ENCODE measurements around the gene SH3BGR. TPM values are rescaled to one million over a fixed set of nuclear protein-coding genes. Genes with fewer than 3 reads are reported as not detected.

The SH3BGR gene
- total RNA-seq, 2 donors from 2014 or later: 43.2 to 75.7 TPM

- no peaks in the 10 kb centered on the region for H3K27me3 ChIP-seq
- H3K27ac ChIP-seq: no peak overlapping the region
- H3K4me3 ChIP-seq: no peak overlapping the region
- no peak for DNase-seq (ENCODE audit: low spot score)
- no peaks in the 10 kb centered on the region for H3K36me3 ChIP-seq
- no peak for TF ChIP-seq CTCF (IDR thresholded peaks at IDR 0.05)
- H3K9me3 ChIP-seq: no peaks in the 10 kb centered on the region
- no peaks in the 10 kb centered on the region for H3K4me1 ChIP-seq
Measured at GRCh38 chr21:39430457-39430856, 21.3 kb upstream of the SH3BGR start.

GRCh38 chr21:39430954-39431353 is 20.8 kb upstream of the SH3BGR start:
- Histone ChIP-seq H3K9me3 (no peaks in the 10 kb centered on the region), H3K27me3 (no peaks in the 10 kb centered on the region), H3K27ac (no peak overlapping the region), H3K4me1 (no peaks in the 10 kb centered on the region), H3K36me3 (no peaks in the 10 kb centered on the region), H3K4me3 (no peak overlapping the region)
- DNase-seq (ENCODE audit: low spot score): no peak
- TF ChIP-seq CTCF (IDR thresholded peaks at IDR 0.05): no peak

GRCh38 chr21:39434950-39435349 is 16.8 kb upstream of the SH3BGR start:
- Histone ChIP-seq H3K9me3 (no peaks in the 10 kb centered on the region), H3K36me3 (no peaks in the 10 kb centered on the region), H3K4me3 (no peak overlapping the region), H3K4me1 (no peaks in the 10 kb centered on the region), H3K27me3 (no peaks in the 10 kb centered on the region), H3K27ac (no peak overlapping the region)
- no peak for DNase-seq (ENCODE audit: low spot score)
- TF ChIP-seq CTCF (IDR thresholded peaks at IDR 0.05): no peak

GRCh38 chr21:39439232-39439631 is 12.5 kb upstream of the SH3BGR start:
- no peaks in the 10 kb centered on the region for H3K4me1 ChIP-seq
- no peak overlapping the region for H3K4me3 ChIP-seq
- no peak for TF ChIP-seq CTCF (IDR thresholded peaks at IDR 0.05)
- no peak overlapping the region for H3K27ac ChIP-seq
- no peaks in the 10 kb centered on the region for H3K27me3 ChIP-seq
- no peaks in the 10 kb centered on the region for H3K9me3 ChIP-seq
- no peaks in the 10 kb centered on the region for H3K36me3 ChIP-seq
- DNase-seq (ENCODE audit: low spot score): no peak

GRCh38 chr21:39441502-39442475 is 10.0 kb upstream of the SH3BGR start:
- H3K27ac ChIP-seq: no peak overlapping the region
- no peaks in the 10 kb centered on the region for H3K27me3 ChIP-seq
- peak; percentile 50 to 77 for TF ChIP-seq CTCF (IDR thresholded peaks at IDR 0.05)
- no peak for DNase-seq (ENCODE audit: low spot score)
- H3K4me3 ChIP-seq: no peak overlapping the region
- peaks cover 0 to 19% of the 10 kb centered on the region in 2 donors for H3K4me1 ChIP-seq
- no peaks in the 10 kb centered on the region for H3K9me3 ChIP-seq
- no peaks in the 10 kb centered on the region for H3K36me3 ChIP-seq
